Type B pancreatic cell (in vitro differentiated cells): ENCODE data around the gene CDH15. TPM values are rescaled to one million over a fixed set of nuclear protein-coding genes. Genes with fewer than 3 reads are reported as not detected.

ENCODE experiments used
- DNase-seq: peaks from one replicate; pipeline ENCODE4 v3.0.0; 2021; ENCODE audit warnings: mixed read lengths; ENCODE audit not compliant: unreplicated experiment; ENCODE audit errors: extremely low spot score
- H3K27ac Mint-ChIP-seq: 2 replicates; pipeline ENCODE4 v1.8.0; 2021; ENCODE audit warnings: mild to moderate bottlenecking, mixed read lengths
- H3K27me3 Mint-ChIP-seq: 2 replicates; pipeline ENCODE4 v1.8.0; 2021; ENCODE audit warnings: mixed read lengths
- H3K36me3 Mint-ChIP-seq: 2 replicates; pipeline ENCODE4 v1.8.0; 2021; ENCODE audit warnings: mixed read lengths
- H3K4me1 Mint-ChIP-seq: one replicate; pipeline ENCODE4 v1.8.0; 2021; ENCODE audit warnings: mixed read lengths; ENCODE audit not compliant: unreplicated experiment
- H3K4me3 Mint-ChIP-seq: 2 replicates; pipeline ENCODE4 v1.8.0; 2021; ENCODE audit warnings: mild to moderate bottlenecking, mixed read lengths
- H3K9me3 Mint-ChIP-seq: 2 replicates; pipeline ENCODE4 v1.8.0; 2021; ENCODE audit warnings: mixed read lengths
- CTCF ChIP-seq: fragments of 200-600 bp; sonication (generic); conservative IDR thresholded peaks from 2 replicates; pipeline ENCODE4 v1.5.0; 2021; ENCODE audit warnings: antibody characterized with exemption, mild to moderate bottlenecking
- total RNA-seq: library from RNA; stranded (reverse); gene quantifications from 2 replicates; pipeline ENCODE4 v1.2.1, GENCODE V29; 2021; ENCODE audit warnings: low replicate concordance

Gene CDH15
- total RNA-seq, 1 donor from 2014 or later: 5.0 TPM

DNA sequence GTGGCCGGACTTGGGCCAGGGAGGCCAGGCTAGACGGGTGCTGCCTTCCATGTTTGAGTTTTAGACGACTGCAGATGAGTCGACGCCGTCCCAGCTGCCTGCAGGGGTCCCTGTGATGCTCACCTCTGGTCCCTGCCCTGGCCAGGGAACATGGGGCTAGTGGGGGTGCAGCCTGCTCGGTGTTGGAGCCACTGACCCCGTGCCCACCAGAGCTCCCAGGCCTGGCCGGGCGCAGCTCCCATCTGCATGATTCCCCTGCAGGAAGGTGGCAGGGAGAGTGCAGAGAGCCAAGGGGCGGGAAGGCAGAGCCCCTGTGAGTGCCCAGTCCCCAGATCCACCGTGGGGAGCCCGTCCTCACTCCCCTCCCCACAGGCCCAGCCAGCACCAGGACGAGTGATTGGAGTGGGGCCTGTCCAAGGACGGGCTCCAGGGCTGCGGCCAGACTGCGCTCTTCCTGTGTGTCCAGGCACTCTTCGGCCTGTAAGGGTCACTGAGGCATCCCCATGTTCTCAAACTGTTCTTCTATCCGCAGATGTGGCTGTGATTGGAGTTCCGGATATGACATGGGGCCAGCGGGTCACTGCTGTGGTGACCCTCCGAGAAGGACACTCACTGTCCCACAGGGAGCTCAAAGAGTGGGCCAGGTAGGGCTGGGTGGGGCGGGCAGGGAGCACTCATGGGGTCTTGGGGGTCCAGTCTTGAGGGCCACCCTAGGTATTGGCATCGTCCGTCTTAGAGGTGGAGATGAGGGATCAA lies 26.0 kb upstream of the CDH15 start:
- Mint-ChIP-seq H3K36me3 (peaks cover 15% of the 10 kb centered on the region), H3K4me3 (no peak overlapping the region), H3K9me3 (peaks cover 10% of the 10 kb centered on the region), H3K27me3 (no peaks in the 10 kb centered on the region), H3K4me1 (no peaks in the 10 kb centered on the region), H3K27ac (no peak overlapping the region)
- DNase-seq: no peak
- TF ChIP-seq CTCF: no peak

- peaks cover 15% of the 10 kb centered on the region for H3K36me3 Mint-ChIP-seq
- peaks cover 10% of the 10 kb centered on the region for H3K9me3 Mint-ChIP-seq
- TF ChIP-seq CTCF: no peak
- no peak overlapping the region for H3K27ac Mint-ChIP-seq
- no peaks in the 10 kb centered on the region for H3K27me3 Mint-ChIP-seq
- H3K4me1 Mint-ChIP-seq: no peaks in the 10 kb centered on the region
- H3K4me3 Mint-ChIP-seq: no peak overlapping the region
- no peak for DNase-seq
These were observed 25.1 kb upstream of the CDH15 start for GRCh38 chr16:89146211-89147005.

DNA sequence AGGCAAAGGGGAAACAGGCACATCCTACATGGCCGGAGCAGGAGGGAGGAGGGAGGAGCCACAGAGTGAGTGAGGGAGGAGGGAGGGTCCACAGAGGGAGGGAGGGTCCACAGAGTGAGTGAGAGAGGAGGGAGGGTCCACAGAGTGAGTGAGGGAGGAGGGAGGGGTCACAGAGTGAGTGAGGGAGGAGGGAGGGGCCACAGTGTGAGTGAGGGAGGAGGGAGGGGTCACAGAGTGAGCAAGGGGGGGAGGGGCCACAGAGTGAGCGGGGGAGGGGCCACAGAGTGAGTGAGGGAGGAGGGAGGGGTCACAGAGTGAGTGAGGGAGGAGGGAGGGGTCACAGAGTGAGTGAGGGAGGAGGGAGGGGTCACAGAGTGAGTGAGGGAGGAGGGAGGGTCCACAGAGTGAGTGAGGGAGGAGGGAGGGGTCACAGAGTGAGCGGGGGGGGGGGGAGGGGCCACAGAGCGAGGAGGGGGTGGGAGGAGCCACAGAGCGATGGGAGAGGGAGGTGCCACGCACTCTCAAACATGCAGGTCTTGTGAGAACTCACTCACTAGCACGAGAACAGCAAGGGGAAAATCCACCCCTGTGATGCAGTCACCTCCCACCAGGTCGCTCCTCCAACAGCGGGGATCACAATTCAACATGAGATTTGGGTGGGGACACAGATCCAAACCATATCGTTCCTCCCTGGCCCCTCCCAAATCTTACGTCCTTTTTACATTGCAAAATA lies 24.3 kb upstream of the CDH15 start:
- no peak for DNase-seq
- H3K36me3 Mint-ChIP-seq: peaks cover 15% of the 10 kb centered on the region
- H3K27ac Mint-ChIP-seq: no peak overlapping the region
- H3K4me1 Mint-ChIP-seq: no peaks in the 10 kb centered on the region
- TF ChIP-seq CTCF: no peak
- peaks cover 10% of the 10 kb centered on the region for H3K9me3 Mint-ChIP-seq
- H3K27me3 Mint-ChIP-seq: no peaks in the 10 kb centered on the region
- no peak overlapping the region for H3K4me3 Mint-ChIP-seq

DNA sequence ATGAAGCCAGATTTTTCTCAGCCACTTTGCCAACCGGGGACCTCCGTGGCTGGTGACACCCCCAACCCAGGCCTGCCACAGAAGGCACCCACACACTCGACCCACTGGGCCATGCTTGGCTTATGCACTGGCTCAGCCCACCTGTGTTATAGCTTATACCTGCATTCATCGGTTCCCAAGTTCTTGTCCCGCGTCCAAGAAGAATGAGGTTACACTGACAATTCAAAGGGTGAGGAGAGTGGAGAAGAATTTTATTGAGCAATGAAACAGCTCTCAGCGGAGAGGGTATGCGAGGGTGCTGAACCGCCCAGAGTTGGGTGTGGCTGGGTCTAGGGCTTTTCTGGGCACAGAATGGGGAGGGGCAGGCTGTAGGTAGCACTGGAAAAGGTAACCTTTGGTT lies 22.2 kb upstream of the CDH15 start:
- DNase-seq: no peak
- Mint-ChIP-seq H3K9me3 (peaks cover 10% of the 10 kb centered on the region), H3K27me3 (no peaks in the 10 kb centered on the region), H3K27ac (peak overlapping the region; percentile 50), H3K4me3 (no peak overlapping the region), H3K36me3 (peaks cover 15% of the 10 kb centered on the region), H3K4me1 (no peaks in the 10 kb centered on the region)
- TF ChIP-seq CTCF: no peak

DNA sequence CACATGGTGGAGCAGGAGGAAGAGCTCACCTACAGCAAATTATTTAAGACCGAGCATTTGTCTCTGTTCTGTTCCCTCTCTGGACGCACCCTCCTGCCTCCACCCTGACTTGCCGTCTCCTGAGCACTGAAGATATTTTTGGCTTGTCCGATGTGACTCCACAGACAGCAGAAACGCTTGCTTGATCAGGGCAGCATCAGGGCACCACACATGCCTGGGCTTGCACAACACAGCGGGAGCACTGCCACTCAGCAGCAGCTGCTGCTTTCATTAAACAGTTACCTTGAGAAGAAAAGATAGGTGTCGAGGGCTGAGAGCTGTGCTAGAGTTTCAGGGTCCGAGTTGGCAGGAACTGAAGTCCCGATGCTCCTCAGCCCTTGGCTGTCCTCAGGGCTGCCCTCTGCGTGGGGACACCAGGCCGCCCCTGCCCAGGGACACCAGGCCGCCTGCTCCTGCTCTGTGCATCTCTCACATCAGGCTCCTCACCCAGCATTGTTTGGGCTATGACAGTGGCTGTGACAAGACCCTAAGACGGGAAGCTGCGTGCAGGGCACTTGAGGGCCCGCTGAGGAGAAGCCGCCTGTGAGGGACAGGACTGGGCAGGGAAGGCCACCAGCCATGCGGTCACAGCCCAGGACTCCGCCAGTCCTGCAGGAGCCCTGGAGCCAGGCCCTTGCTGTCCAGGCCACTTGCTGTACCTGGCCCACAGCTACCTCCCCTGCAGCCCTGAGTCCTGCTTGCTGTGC lies 21.3 kb upstream of the CDH15 start:
- no peak for TF ChIP-seq CTCF
- peaks cover 2% of the 10 kb centered on the region for H3K4me1 Mint-ChIP-seq
- peak overlapping the region; percentile 56 for H3K27ac Mint-ChIP-seq
- H3K36me3 Mint-ChIP-seq: peaks cover 15% of the 10 kb centered on the region
- H3K9me3 Mint-ChIP-seq: peaks cover 10% of the 10 kb centered on the region
- H3K4me3 Mint-ChIP-seq: no peak overlapping the region
- H3K27me3 Mint-ChIP-seq: no peaks in the 10 kb centered on the region
- no peak for DNase-seq
